H1 (cell line): ENCODE data around the gene EN1. TPM values are rescaled to one million over a fixed set of nuclear protein-coding genes. Genes with fewer than 3 reads are reported as not detected.

ENCODE experiments used
- CTCF ChIA-PET: fragments of 300-600 bp; sonication (Branson Sonifier 250); formaldehyde crosslinking; loops from one replicate; lab custom pipeline; 2021; ENCODE audit not compliant: partially characterized antibody; lab: Charles Lee
- POLR2A ChIA-PET: fragments of 300-600 bp; sonication (Branson Sonifier 250); formaldehyde crosslinking; loops from one replicate; lab custom pipeline; 2021; ENCODE audit warnings: inconsistent platforms; ENCODE audit not compliant: partially characterized antibody; lab: Charles Lee
- DNase-seq, 2 experiments: peaks; one replicate each; pipeline versions ENCODE4 v3.0.0 to v3.0.0-alpha.2; 2010 to 2022; ENCODE audit warnings: low spot score in 2 of 2, low read depth in 1 of 2, mixed read lengths in 1 of 2
- FAIRE-seq: peaks from 2 replicates; lab custom pipeline; 2011; peaks lifted over from hg19 to GRCh38; lab: Jason Lieb, UNC
- H2AFZ ChIP-seq: 2 replicates; pipeline ENCODE4 v1.8.1; 2012; ENCODE audit warnings: low read length, inconsistent platforms
- H2AK5ac ChIP-seq: 2 replicates; pipeline ENCODE4 v1.6.1; 2013; ENCODE audit warnings: low read depth, low read length
- H2BK120ac ChIP-seq: replicated peaks from 2 replicates; pipeline ENCODE3; 2013; ENCODE audit warnings: low read depth, low read length, inconsistent platforms
- H2BK12ac ChIP-seq: 2 replicates; pipeline ENCODE4 v1.6.1; 2013; ENCODE audit warnings: low read depth, low read length
- H2BK15ac ChIP-seq: 2 replicates; pipeline ENCODE4 v1.6.1; 2013; ENCODE audit warnings: low read length
- H2BK20ac ChIP-seq: 2 replicates; pipeline ENCODE4 v1.6.1; 2013; ENCODE audit warnings: low read length
- H2BK5ac ChIP-seq: 2 replicates; pipeline ENCODE4 v1.6.1; 2013; ENCODE audit warnings: low read depth, low read length
- H3K14ac ChIP-seq: 2 replicates; pipeline ENCODE4 v1.6.1; 2013; ENCODE audit warnings: inconsistent platforms; ENCODE audit not compliant: insufficient read length
- H3K18ac ChIP-seq: 2 replicates; pipeline ENCODE4 v1.6.1; 2013; ENCODE audit warnings: low read length; ENCODE audit errors: extremely low read depth
- H3K23ac ChIP-seq: 2 replicates; pipeline ENCODE4 v1.6.1; 2013; ENCODE audit warnings: inconsistent platforms; ENCODE audit not compliant: insufficient read length
- H3K23me2 ChIP-seq: 2 replicates; pipeline ENCODE4 v1.6.1; 2013; ENCODE audit warnings: low read depth, low read length
- H3K27ac ChIP-seq: 2 replicates; pipeline ENCODE4 v1.6.1; 2011; ENCODE audit warnings: low read depth, low read length, inconsistent platforms
- H3K27me3 ChIP-seq, 4 experiments: replicated peaks in 1 of 4; 1 replicate in 1 of 4; 2 replicates in 3 of 4; pipeline versions ENCODE4 v1.6.1 to v1.8.1; 2011 to 2013; ENCODE audit warnings: low read length in 3 of 4, mild to moderate bottlenecking in 3 of 4, inconsistent platforms in 2 of 4, mixed read lengths in 2 of 4, moderate library complexity in 1 of 4; ENCODE audit not compliant: control insufficient read depth in 3 of 4, insufficient read depth in 3 of 4; ENCODE audit errors: extremely low read depth in 1 of 4
- H3K36me3 ChIP-seq, 4 experiments: 2 replicates each; pipeline versions ENCODE4 v1.6.1 to v1.8.1; 2011 to 2013; ENCODE audit warnings: mild to moderate bottlenecking in 4 of 4, low read length in 3 of 4, moderate library complexity in 2 of 4, control low read depth in 1 of 4, inconsistent platforms in 1 of 4; ENCODE audit not compliant: insufficient read depth in 4 of 4, control insufficient read depth in 2 of 4
- H3K4ac ChIP-seq: replicated peaks from 2 replicates; pipeline ENCODE3; 2013; ENCODE audit warnings: low read length, low read depth, mixed read lengths, inconsistent platforms; ENCODE audit not compliant: insufficient read length
- H3K4me1 ChIP-seq, 4 experiments: replicated peaks in 1 of 4; 1 replicate in 1 of 4; 2 replicates in 3 of 4; pipeline versions ENCODE4 v1.6.1 to v1.8.1; 2011 to 2013; ENCODE audit warnings: low read length in 3 of 4, inconsistent platforms in 2 of 4, mixed read lengths in 1 of 4; ENCODE audit not compliant: insufficient read depth in 4 of 4, control insufficient read depth in 3 of 4
- H3K4me2 ChIP-seq, 2 experiments: 2 replicates each; pipeline versions ENCODE4 v1.6.1 to v1.8.1; 2011 to 2013; ENCODE audit warnings: low read depth in 2 of 2, low read length in 2 of 2, control low read depth in 1 of 2, inconsistent platforms in 1 of 2, mild to moderate bottlenecking in 1 of 2; ENCODE audit not compliant: insufficient read depth in 1 of 2
- H3K4me3 ChIP-seq, 4 experiments: fragments of 200-600, 300-600 bp in 1 of 4; sonication (generic), shearing (Covaris generic), sonication (Bioruptor Twin) in 1 of 4; 2 replicates each; pipeline versions ENCODE4 v1.5.1 to v1.8.1; 2011 to 2016; ENCODE audit warnings: low read length in 4 of 4, low read depth in 3 of 4, control low read depth in 2 of 4, inconsistent platforms in 2 of 4, mild to moderate bottlenecking in 2 of 4, mixed read lengths in 1 of 4, moderate library complexity in 1 of 4; ENCODE audit not compliant: insufficient read depth in 2 of 4; ENCODE audit errors: extremely low read depth in 1 of 4
- H3K56ac ChIP-seq: replicated peaks from 2 replicates; pipeline ENCODE3; 2013; ENCODE audit warnings: low read depth, mild to moderate bottlenecking, mixed read lengths, low read length, inconsistent platforms; ENCODE audit not compliant: insufficient read length
- H3K79me1 ChIP-seq: 2 replicates; pipeline ENCODE4 v1.6.1; 2013; ENCODE audit warnings: low read depth, low read length, control low read depth
- H3K79me2 ChIP-seq, 2 experiments: 2 replicates each; pipeline versions ENCODE4 v1.6.1 to v1.8.1; 2012 to 2013; ENCODE audit warnings: low read length in 2 of 2, mild to moderate bottlenecking in 2 of 2, inconsistent platforms in 1 of 2; ENCODE audit not compliant: insufficient read depth in 2 of 2, control insufficient read depth in 1 of 2
- H3K9ac ChIP-seq, 4 experiments: replicated peaks in 1 of 4; 1 replicate in 1 of 4; 2 replicates in 3 of 4; pipeline versions ENCODE4 v1.6.1 to v1.8.1; 2011 to 2013; ENCODE audit warnings: low read depth in 3 of 4, low read length in 3 of 4, control low read depth in 2 of 4, mild to moderate bottlenecking in 2 of 4, moderate library complexity in 2 of 4, inconsistent platforms in 1 of 4; ENCODE audit errors: extremely low read depth in 1 of 4
- H3K9me3 ChIP-seq, 2 experiments: 2 replicates each; pipeline versions ENCODE4 v1.6.1 to v1.8.1; 2012 to 2013; ENCODE audit warnings: mild to moderate bottlenecking in 2 of 2, moderate library complexity in 2 of 2, control low read depth in 1 of 2, inconsistent platforms in 1 of 2, low read depth in 1 of 2, low read length in 1 of 2, mixed read lengths in 1 of 2; ENCODE audit not compliant: insufficient read depth in 2 of 2
- H4K20me1 ChIP-seq, 2 experiments: replicated peaks in 1 of 2; 2 replicates each; pipeline versions ENCODE3 to v1.8.1; 2011 to 2013; ENCODE audit warnings: inconsistent platforms in 2 of 2, low read length in 2 of 2, mild to moderate bottlenecking in 1 of 2; ENCODE audit not compliant: insufficient read depth in 2 of 2, control insufficient read depth in 1 of 2
- H4K5ac ChIP-seq: 2 replicates; pipeline ENCODE4 v1.6.1; 2013; ENCODE audit warnings: low read length, low read depth, mixed read lengths, inconsistent platforms; ENCODE audit not compliant: insufficient read length
- H4K8ac ChIP-seq: 2 replicates; pipeline ENCODE4 v1.8.0; 2013; ENCODE audit warnings: mild to moderate bottlenecking, moderate library complexity, low read length, inconsistent platforms; ENCODE audit not compliant: insufficient read depth; ENCODE audit errors: extremely low read depth
- H4K91ac ChIP-seq: replicated peaks from 2 replicates; pipeline ENCODE3; 2013; ENCODE audit warnings: low read length, mixed read lengths, inconsistent platforms; ENCODE audit not compliant: insufficient read length
- BACH1 ChIP-seq: IDR thresholded peaks from 2 replicates; pipeline ENCODE4 v1.6.1; 2012; ENCODE audit warnings: low read length, improper control_type of control experiment
- BRCA1 ChIP-seq: IDR thresholded peaks from 2 replicates; pipeline ENCODE4 v1.6.1; 2012; ENCODE audit warnings: low read depth, low read length, improper control_type of control experiment
- CBX8 ChIP-seq: fragments of 300-800, 300-1000 bp; sonication (generic); IDR thresholded peaks from 2 replicates; pipeline ENCODE4 v1.7.1; 2016; ENCODE audit warnings: low read depth, low read length, borderline replicate concordance
- EP300 ChIP-seq, 2 experiments: IDR thresholded peaks; 1 replicate in 1 of 2; 2 replicates in 1 of 2; pipeline ENCODE4 v1.6.1; 2011 to 2012; ENCODE audit warnings: low read depth in 2 of 2, low read length in 2 of 2, mild to moderate bottlenecking in 2 of 2, borderline replicate concordance in 1 of 2, inconsistent platforms in 1 of 2, moderate library complexity in 1 of 2
- FOSL1 ChIP-seq: IDR thresholded peaks from 2 replicates; pipeline ENCODE4 v1.6.1; 2011; ENCODE audit warnings: mild to moderate bottlenecking, low read depth, low read length, moderate library complexity; ENCODE audit not compliant: insufficient read depth
- GABPA ChIP-seq: IDR thresholded peaks from 2 replicates; pipeline ENCODE4 v1.6.1; 2011; ENCODE audit warnings: mild to moderate bottlenecking, low read length, moderate library complexity, borderline replicate concordance; ENCODE audit not compliant: insufficient read depth
- JUND ChIP-seq: IDR thresholded peaks from 2 replicates; pipeline ENCODE4 v1.6.1; 2011; ENCODE audit warnings: mild to moderate bottlenecking, improper control_type of control experiment, low read length
- MAFK ChIP-seq: IDR thresholded peaks from 2 replicates; pipeline ENCODE4 v1.6.1; 2012; ENCODE audit warnings: low read depth, mild to moderate bottlenecking, improper control_type of control experiment, low read length
- NANOG ChIP-seq: IDR thresholded peaks from 2 replicates; pipeline ENCODE4 v1.6.1; 2011; ENCODE audit warnings: low read length, low read depth, mild to moderate bottlenecking, inconsistent platforms; ENCODE audit not compliant: insufficient read depth, poor library complexity, severe bottlenecking
- NRF1 ChIP-seq: IDR thresholded peaks from 2 replicates; pipeline ENCODE4 v1.6.1; 2011; ENCODE audit warnings: mild to moderate bottlenecking, low read depth, low read length, improper control_type of control experiment
- SIRT6 ChIP-seq: IDR thresholded peaks from one replicate; pipeline ENCODE4 v1.7.1; 2012; ENCODE audit warnings: low read length, inconsistent platforms
- TBP ChIP-seq: IDR thresholded peaks from 2 replicates; pipeline ENCODE4 v1.6.1; 2011; ENCODE audit warnings: low read depth, low read length, improper control_type of control experiment
- TCF12 ChIP-seq: IDR thresholded peaks from 2 replicates; pipeline ENCODE4 v1.6.1; 2011; ENCODE audit warnings: low read depth, mild to moderate bottlenecking, low read length
- ZNF274 ChIP-seq: IDR thresholded peaks from 2 replicates; pipeline ENCODE4 v1.7.0; 2012; ENCODE audit warnings: low read length, borderline replicate concordance; ENCODE audit errors: extremely low read depth
- WGBS, 2 experiments: shearing (Covaris generic) in 1 of 2; methylation state at CpG; one replicate each; pipeline versions ENCODE4 v1.1.6 to v1.1.7; 2013 to 2015; ENCODE audit warnings: low lambda C conversion rate in 2 of 2, mixed read lengths in 2 of 2, inconsistent platforms in 1 of 2, low coverage in 1 of 2, missing lambda C conversion rate in 1 of 2; ENCODE audit not compliant: insufficient replicate concordance in 2 of 2, insufficient coverage in 1 of 2, insufficient read length in 1 of 2; ENCODE audit errors: extremely low coverage in 1 of 2, missing lambda C conversion rate in 1 of 2; 5-methylcytosine and 5-hydroxymethylcytosine counted together
- polyA plus RNA-seq, 7 experiments: library from polyadenylated mRNA; depleted of rRNA in 3 of 7; stranded (reverse) in 5 of 7; unstranded in 2 of 7; fragments of >200 nt in 5 of 7; fragments of 200-250 nt in 2 of 7; gene quantifications; 1 replicate in 5 of 7; 2 replicates in 1 of 7; 4 replicates in 1 of 7; pipeline versions ENCODE4 v1.2.1 to v1.2.3, GENCODE V29; 2011 to 2013; ENCODE audit warnings: missing spikeins in 2 of 7, mixed read lengths in 2 of 7
- total RNA-seq: library from RNA; stranded (reverse); fragmentation: NEBNext Ultra II Directional; extraction: Animal tissue kit (Norgen Biotek cat#: 25700); gene quantifications from 2 replicates; pipeline ENCODE4 v1.2.1, GENCODE V29; 2021

Gene EN1
- total and polyA plus RNA-seq, 2 of the 8 experiments (the other 6 are each of a cell fraction or from before 2014, with no cell fraction given) = not detected

DNA sequence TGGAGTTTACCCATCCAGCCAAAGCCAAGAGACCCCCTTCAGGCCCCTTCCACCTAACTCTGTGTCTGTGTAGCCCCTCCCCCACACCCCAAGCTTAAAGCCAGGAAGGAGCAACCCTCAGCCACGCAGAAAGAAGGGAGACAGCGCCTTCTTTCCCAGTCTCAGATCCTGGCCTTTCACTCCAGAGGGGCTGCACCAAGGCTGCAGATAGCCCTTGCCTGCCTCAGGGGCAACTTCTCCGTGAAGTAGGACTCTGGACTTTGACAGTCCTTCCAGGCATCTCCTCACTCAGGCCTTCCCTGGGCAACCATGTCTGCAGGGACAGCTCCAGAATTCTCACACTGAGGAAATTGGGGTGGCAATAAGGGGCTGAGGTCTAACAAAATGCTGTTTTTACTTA, 26.9 kb upstream of the EN1 start:
- no peaks in the 10 kb centered on the region for H3K23me2 ChIP-seq
- FAIRE-seq = no peak
- no peaks in the 10 kb centered on the region for H3K36me3 ChIP-seq
- H3K4me1 ChIP-seq = no peaks in the 10 kb centered on the region
- H3K9me3 ChIP-seq = no peaks in the 10 kb centered on the region
- no peak overlapping the region for H3K4ac ChIP-seq
- H3K18ac ChIP-seq = no peak overlapping the region
- H3K9ac ChIP-seq = no peak overlapping the region
- H3K27me3 ChIP-seq = no peaks in the 10 kb centered on the region; a peak in 2 of 7 replicates
- no peak overlapping the region; the same call in 1 of the 2 replicates for H2AFZ ChIP-seq
- POLR2A ChIA-PET = no interaction called here
- H2BK5ac ChIP-seq = no peak overlapping the region
- H4K91ac ChIP-seq = no peak overlapping the region
- H3K56ac ChIP-seq = no peak overlapping the region
- H2BK15ac ChIP-seq = no peak overlapping the region
- no peak overlapping the region for H3K27ac ChIP-seq
- DNase-seq = no peak
- H3K23ac ChIP-seq = no peak overlapping the region
- no peak overlapping the region for H3K4me2 ChIP-seq
- H3K79me1 ChIP-seq = no peaks in the 10 kb centered on the region
- no peak overlapping the region for H4K5ac ChIP-seq
- 90% methylated on average over 2 of the region's 3 CpGs; no CpG with 5 or more reads in 1 of the 2 experiments for WGBS, 2 experiments
- H3K4me3 ChIP-seq = no peak overlapping the region
- CTCF ChIA-PET = interaction anchor here (0.6 to 1.0 kb wide), 2 partner anchors 8 to 281 kb away, joined by 3 read pairs; no protein-coding TSS in a partner anchor
- no peak overlapping the region for H4K8ac ChIP-seq
- no peak overlapping the region for H2BK120ac ChIP-seq
- H2BK20ac ChIP-seq = no peak overlapping the region
- TF ChIP-seq CBX8 (no peak), SIRT6 (no peak), JUND (no peak), BACH1 (no peak), FOSL1 (no peak), TCF12 (no peak), TBP (no peak), MAFK (no peak), NRF1 (no peak), NANOG (no peak), BRCA1 (no peak), GABPA (no peak), ZNF274 (no peak), EP300 (IDR thresholded peaks at IDR 0.05; ENCODE audit: borderline replicate concordance in 1 of 2, low read depth in 2 of 2, low read length in 2 of 2) (no peak)
- TF ChIP-seq, all 59 proteins: peak for 0
- Histone ChIP-seq H2BK12ac (no peak overlapping the region), H2AK5ac (no peak overlapping the region), H4K20me1 (no peaks in the 10 kb centered on the region), H3K14ac (no peak overlapping the region), H3K79me2 (no peaks in the 10 kb centered on the region)
